ENCODE results near the gene GPR6.

Gene GPR6

GRCh38 chr6:109978174-109979032, at the start of gene GPR6:
TSS of gene GPR6 (plus strand) at chr6:109978311. CDS start at chr6:109979113, 802 bp downstream.
- peak; percentile 43 for DNase-seq (ENCODE audit: low read depth)

GRCh38 chr6:109934293-109934692, 43.8 kb upstream of the GPR6 start:
- no peak for DNase-seq (ENCODE audit: low read depth)

GRCh38 chr6:109939654-109940053, 38.5 kb upstream of the GPR6 start:
- DNase-seq (ENCODE audit: low read depth): no peak

- no peak for DNase-seq (ENCODE audit: low read depth)
These were observed 33.7 kb upstream of the GPR6 start for GRCh38 chr6:109944448-109944847.

DNA sequence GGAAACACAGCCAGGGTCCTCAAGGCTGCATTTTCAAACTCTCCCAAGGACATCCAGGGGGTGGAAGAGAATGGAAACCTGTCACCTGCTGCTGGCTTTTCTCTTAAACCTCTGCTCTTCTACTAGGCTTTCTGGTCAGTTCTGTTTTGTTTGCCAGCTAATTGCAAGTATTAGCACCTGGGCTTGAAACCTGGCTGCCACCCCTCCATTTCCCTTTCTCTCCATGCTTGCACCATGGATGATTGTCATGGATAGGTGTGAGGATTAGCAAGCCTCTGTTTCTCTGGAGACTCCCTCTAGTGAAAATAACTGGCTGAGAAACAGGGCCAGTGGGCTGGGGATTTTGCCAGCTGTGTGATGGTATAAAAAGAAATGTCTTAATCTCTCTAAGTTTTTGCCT, 33.0 kb upstream of the GPR6 start:
- no peak for DNase-seq (ENCODE audit: low read depth)

GRCh38 chr6:109946979-109947378, 31.1 kb upstream of the GPR6 start:
- DNase-seq (ENCODE audit: low read depth): no peak

DNA sequence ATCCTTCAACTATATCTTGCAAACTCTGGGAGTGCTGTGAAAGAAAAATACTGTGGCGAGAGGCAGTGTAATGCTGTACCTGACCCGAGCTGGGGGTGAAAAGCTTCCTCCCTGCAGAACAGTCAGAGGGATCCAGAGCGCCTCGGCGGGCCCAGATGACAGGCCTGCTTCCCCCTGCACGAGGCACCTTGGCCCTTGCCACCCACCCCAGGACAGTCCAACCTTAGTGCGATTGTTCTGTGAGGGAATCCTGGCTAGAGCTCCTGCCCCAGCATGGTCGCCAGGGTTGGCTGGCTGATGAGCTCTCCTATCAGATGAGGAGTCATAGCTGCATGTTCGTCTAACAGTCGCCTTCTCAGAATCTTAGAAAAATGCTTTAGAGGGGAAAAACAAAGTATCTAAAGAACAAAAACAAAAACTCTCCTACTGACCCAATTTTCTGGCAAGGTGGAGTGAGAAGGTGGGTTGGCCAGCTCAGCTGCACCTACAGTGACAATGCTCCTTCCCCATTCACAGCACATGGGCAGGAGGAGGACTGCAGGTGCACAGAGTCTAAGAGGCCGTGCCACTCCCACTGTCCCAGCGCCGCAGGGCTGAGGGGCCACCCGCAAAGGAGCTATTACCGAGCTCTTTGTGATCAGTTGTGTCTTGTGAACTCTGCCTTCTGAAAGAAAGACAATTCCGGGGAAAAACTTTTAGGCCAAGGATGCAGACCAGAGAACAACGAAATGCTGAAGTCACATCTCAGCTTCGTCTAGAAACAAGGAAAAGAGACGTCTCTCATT, 28.6 kb upstream of the GPR6 start:
- DNase-seq (ENCODE audit: low read depth): no peak

DNA sequence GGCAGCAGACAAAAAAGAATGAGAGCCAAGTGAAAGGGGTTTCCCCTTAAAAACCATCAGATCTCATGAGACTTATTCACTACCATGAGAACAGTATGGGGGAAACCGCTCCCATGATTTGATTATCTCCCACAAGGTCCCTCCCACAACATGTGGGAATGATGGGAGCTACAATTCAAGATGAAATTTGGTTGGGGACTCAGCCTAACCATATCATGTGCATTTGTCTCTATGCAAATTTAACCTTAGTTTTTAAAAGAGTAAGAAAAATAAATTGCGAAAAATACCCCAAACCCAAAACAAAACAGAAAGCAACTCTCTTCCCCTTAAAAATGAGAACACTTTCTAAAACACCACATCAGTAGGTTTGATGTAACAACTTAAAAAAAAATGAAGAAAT, 22.6 kb upstream of the GPR6 start:
- DNase-seq (ENCODE audit: low read depth): no peak

GRCh38 chr6:109958626-109959025, 19.5 kb upstream of the GPR6 start:
- DNase-seq (ENCODE audit: low read depth): no peak

- no peak for DNase-seq (ENCODE audit: low read depth)
These were observed 16.5 kb upstream of the GPR6 start for GRCh38 chr6:109961611-109962041.

DNA sequence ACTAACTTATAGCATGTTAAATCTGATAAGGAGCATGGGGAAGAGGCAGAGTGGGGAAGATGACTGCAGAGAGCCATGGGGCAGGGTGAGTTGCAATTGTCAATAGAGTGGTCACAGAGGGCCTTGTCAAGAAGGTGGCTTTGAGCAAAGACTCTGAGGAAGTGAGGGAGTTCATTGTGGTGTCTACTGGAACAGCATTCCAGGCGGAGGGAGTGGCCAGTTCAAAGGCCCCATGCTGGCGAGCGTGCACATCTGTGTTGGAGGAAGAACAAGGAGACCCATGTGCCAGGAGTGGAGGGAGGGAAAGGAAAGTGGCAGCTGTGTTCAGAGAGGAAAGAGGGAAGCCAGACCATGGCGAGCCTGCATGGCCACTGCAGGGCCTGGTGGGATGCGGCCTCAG, 15.8 kb upstream of the GPR6 start:
- no peak for DNase-seq (ENCODE audit: low read depth)

GRCh38 chr6:109963598-109964170, 14.4 kb upstream of the GPR6 start:
- DNase-seq (ENCODE audit: low read depth): no peak

DNA sequence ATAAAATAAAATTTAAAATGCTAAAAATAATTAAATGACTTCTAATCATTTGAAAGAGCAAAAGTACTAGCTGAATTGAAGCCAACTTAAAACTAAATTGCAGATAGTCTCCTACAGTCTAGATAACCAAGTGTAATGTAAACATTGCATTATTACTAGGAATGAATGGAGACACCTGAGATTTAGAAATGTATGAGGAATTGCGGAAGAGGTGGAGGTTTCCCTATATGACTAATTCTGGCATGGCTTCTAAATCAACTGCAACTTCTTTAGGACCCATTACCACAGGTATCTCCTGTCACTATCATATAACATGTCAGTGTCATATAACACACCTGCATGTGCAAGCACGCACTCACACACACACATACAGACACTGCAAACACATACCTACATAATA, 13.2 kb upstream of the GPR6 start:
- DNase-seq (ENCODE audit: low read depth): no peak

DNA sequence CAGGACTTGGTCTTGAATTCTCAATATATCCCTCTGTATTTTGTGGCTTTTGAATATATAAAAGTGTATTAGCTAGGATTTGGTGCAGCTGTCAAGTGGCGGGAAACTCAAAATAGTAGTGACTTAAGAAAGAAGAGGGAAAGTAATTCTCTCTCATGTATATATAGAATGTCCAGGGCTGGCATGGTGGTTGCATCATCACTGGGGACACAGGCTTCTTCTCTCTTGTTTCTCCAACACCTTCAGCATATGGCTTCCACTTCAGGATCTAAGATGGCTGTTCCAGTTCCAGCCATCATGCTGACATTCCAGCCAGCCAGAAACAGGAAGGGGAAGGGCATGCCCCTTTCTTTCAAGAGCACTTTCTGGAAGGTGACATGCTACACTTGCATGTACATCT, 11.8 kb upstream of the GPR6 start:
- no peak for DNase-seq (ENCODE audit: low read depth)

DNA sequence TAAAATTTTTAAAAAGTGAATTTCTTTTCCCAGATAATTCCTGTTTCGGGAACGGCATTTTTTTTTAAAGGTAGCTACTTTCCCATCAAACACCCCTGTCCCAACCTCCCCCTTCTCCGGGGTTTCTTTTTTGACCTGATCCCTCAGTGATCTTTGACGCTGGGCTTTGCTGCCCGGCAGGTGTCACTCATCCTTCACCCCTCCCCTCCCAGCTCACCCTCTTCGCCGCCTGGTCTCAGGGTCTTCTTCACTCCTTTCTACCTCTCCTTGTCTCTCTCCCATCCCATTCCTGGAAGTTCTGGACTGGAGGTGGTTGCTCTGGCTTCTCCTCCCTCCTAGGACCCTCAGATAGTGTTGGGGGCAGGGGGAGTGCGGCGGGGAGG, 329 bp upstream of the GPR6 start:
- DNase-seq (ENCODE audit: low read depth): no peak

GRCh38 chr6:109979033-109979921, 1.2 kb downstream of the GPR6 start:
- no peak for DNase-seq (ENCODE audit: low read depth)

DNA sequence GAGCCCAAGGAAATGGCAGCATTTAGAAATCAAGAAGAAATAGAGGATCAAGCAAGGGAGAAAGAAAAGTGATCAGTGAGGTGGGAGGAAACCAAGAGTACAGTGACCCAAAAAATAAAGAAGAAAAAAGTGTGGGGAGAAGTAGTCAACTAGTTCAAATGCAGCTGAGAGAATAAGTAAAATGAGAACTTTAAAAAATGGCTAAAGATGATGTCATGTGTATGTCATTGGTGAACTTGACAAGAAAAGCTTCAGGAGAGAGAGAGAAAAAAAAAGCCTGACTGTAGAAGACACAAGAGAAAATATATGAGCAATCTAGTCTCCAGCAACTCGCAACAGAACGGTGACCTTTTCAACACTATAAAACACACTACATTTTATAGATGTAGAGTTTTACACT, 6.3 kb downstream of the GPR6 start:
- no peak for DNase-seq (ENCODE audit: low read depth)

- DNase-seq (ENCODE audit: low read depth): no peak
These were observed 9.1 kb downstream of the GPR6 start for GRCh38 chr6:109987196-109987595.

DNA sequence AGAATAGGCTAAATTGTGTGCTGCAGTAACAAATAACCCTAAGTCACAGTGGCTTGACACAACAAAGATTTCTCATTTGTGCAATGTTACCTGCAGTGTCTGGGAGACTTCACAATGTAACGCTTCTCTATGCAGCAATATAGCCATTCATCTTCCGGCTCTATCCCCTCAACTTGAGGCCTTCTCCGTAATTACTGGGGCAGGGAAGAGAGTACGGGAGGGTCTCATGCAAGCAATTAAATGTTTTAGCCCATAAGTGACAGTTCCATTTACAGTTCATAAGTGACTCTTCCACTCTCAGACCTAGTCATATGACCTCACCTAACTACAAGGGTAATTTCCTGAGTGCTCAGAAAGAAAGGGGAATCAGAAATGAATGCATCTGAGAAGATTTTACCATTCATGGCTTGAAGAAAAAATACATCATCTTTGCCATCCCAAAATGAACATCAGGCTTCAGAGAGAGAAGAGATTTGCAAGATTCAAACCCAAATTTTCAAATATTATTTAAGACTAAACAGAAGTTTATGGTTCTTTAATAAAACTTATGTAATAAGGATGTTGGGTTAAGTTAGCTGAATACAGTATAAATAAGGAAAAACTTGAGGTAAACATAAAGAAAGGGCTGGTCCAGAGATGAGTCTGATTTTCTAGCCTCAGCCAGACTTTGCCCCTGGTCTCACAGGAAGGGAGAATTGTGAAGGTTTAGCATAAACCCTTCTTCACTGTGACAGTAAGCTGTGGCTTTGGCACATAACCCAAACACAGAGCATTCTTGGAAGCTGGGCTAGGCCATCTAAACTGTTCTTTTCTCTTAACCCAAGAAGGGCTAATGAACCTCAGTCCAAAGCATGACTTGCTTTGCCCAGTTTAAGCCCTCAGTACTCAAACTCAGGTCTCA, 13.3 kb downstream of the GPR6 start:
- no peak for DNase-seq (ENCODE audit: low read depth)

DNA sequence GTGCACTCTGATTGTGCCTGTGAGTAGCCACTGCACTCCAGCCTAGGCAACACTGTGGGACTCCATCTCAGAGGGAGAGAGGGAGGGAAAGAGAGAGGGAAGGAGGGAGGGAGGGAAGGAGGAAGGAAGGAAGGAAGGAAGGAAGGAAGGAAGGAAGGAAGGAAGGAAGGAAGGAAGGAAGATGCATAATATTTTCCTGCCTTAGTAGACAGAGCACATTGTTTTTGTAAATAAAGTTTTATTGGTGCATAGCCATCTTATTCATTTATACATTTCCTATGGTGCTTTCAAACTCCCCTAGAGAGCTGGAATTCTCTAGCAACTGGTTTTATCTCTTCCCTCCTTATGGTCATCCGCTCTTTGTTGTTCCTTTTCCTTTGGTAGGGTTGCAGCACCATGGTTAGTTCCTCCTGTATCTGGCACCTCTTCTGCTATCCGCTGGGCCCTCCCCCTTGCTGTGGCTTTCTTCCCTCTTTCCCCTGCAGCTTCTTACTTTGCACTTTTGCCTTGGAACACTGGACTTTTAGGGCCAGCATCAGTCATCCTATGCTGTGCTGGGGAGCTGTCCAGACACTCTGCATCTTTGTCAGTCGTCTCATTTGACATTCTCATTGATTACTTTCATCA, 20.2 kb downstream of the GPR6 start:
- DNase-seq (ENCODE audit: low read depth): no peak
